Measurements from ENCODE around the gene CYTH2.

The CYTH2 gene

GRCh38 chr19:48520134-48520533, 51.0 kb downstream of the CYTH2 start:
- H3K36me3 ChIP-seq (ENCODE audit: control insufficient read depth, insufficient read depth, low read length): no peaks in the 10 kb centered on the region
- H3K27ac ChIP-seq (ENCODE audit: low read depth, low read length): no peak overlapping the region
- H3K27me3 ChIP-seq (ENCODE audit: control insufficient read depth, insufficient read depth, low read length): no peaks in the 10 kb centered on the region
- no peak overlapping the region for H3K9ac ChIP-seq (ENCODE audit: low read length)
- no peak overlapping the region for H3K4me3 ChIP-seq (ENCODE audit: low read length)
- H3K4me1 ChIP-seq (ENCODE audit: control insufficient read depth, insufficient read depth, low read length): no peaks in the 10 kb centered on the region

GRCh38 chr19:48524221-48524620, 55.1 kb downstream of the CYTH2 start:
- Histone ChIP-seq H3K27me3 (ENCODE audit: control insufficient read depth, insufficient read depth, low read length) (no peaks in the 10 kb centered on the region), H3K4me1 (ENCODE audit: control insufficient read depth, insufficient read depth, low read length) (no peaks in the 10 kb centered on the region), H3K36me3 (ENCODE audit: control insufficient read depth, insufficient read depth, low read length) (no peaks in the 10 kb centered on the region), H3K9ac (ENCODE audit: low read length) (no peak overlapping the region), H3K4me3 (ENCODE audit: low read length) (no peak overlapping the region), H3K27ac (ENCODE audit: low read depth, low read length) (no peak overlapping the region)

- H3K27ac ChIP-seq (ENCODE audit: low read depth, low read length): no peak overlapping the region
- H3K36me3 ChIP-seq (ENCODE audit: control insufficient read depth, insufficient read depth, low read length): no peaks in the 10 kb centered on the region
- H3K4me3 ChIP-seq (ENCODE audit: low read length): no peak overlapping the region
- no peak overlapping the region for H3K9ac ChIP-seq (ENCODE audit: low read length)
- no peaks in the 10 kb centered on the region for H3K27me3 ChIP-seq (ENCODE audit: control insufficient read depth, insufficient read depth, low read length)
- H3K4me1 ChIP-seq (ENCODE audit: control insufficient read depth, insufficient read depth, low read length): no peaks in the 10 kb centered on the region
Measured at GRCh38 chr19:48524732-48525131, 55.6 kb downstream of the CYTH2 start.

GRCh38 chr19:48529156-48529555, 60.0 kb downstream of the CYTH2 start:
- no peak overlapping the region for H3K27ac ChIP-seq (ENCODE audit: low read depth, low read length)
- no peaks in the 10 kb centered on the region for H3K27me3 ChIP-seq (ENCODE audit: control insufficient read depth, insufficient read depth, low read length)
- no peak overlapping the region for H3K4me3 ChIP-seq (ENCODE audit: low read length)
- H3K36me3 ChIP-seq (ENCODE audit: control insufficient read depth, insufficient read depth, low read length): no peaks in the 10 kb centered on the region
- H3K9ac ChIP-seq (ENCODE audit: low read length): no peak overlapping the region
- H3K4me1 ChIP-seq (ENCODE audit: control insufficient read depth, insufficient read depth, low read length): no peaks in the 10 kb centered on the region

- H3K9ac ChIP-seq (ENCODE audit: low read length): no peak overlapping the region
- no peaks in the 10 kb centered on the region for H3K27me3 ChIP-seq (ENCODE audit: control insufficient read depth, insufficient read depth, low read length)
- no peaks in the 10 kb centered on the region for H3K4me1 ChIP-seq (ENCODE audit: control insufficient read depth, insufficient read depth, low read length)
- H3K36me3 ChIP-seq (ENCODE audit: control insufficient read depth, insufficient read depth, low read length): no peaks in the 10 kb centered on the region
- H3K27ac ChIP-seq (ENCODE audit: low read depth, low read length): no peak overlapping the region
- H3K4me3 ChIP-seq (ENCODE audit: low read length): no peak overlapping the region
Measured at GRCh38 chr19:48530066-48530720, 61.0 kb downstream of the CYTH2 start.

GRCh38 chr19:48530770-48531169, 61.6 kb downstream of the CYTH2 start:
- Histone ChIP-seq H3K4me1 (ENCODE audit: control insufficient read depth, insufficient read depth, low read length) (no peaks in the 10 kb centered on the region), H3K9ac (ENCODE audit: low read length) (no peak overlapping the region), H3K27me3 (ENCODE audit: control insufficient read depth, insufficient read depth, low read length) (no peaks in the 10 kb centered on the region), H3K4me3 (ENCODE audit: low read length) (no peak overlapping the region), H3K27ac (ENCODE audit: low read depth, low read length) (no peak overlapping the region), H3K36me3 (ENCODE audit: control insufficient read depth, insufficient read depth, low read length) (no peaks in the 10 kb centered on the region)

Data from rectal smooth muscle tissue (tissue), 1 donor.